Fibroblast of gingiva (primary cell): ENCODE data around the gene PRR20D.
"Not testable (repeated sequence)": the region's sequence is repeated elsewhere in the genome, so short reads cannot be mapped to it uniquely, and the experiment has no call there.

Experiments used
- DNase-seq: peaks from one replicate; pipeline ENCODE4 v3.0.0-alpha.2; 2011; ENCODE audit warnings: low read depth

Gene PRR20D

DNA sequence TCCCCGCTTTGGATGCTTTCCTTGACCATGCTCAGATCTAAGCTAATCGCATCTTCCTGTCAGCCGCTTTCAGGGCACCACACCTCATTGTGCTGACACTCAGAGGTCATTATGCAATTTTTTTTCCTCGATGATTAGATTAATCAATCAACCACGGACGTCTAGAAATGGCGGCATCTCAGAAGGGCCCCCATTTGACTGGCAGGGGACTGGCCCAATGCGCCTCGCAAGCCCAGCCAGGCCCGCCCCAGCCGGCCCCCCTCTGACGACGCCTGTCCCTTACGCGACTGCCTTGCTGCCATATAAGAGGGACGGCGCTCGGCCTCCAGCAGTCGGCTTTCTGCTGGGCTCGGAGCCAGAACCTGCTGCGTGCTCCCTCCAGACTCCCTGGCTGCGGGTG lies at the start of gene PRR20D:
Gene PRR20D, plus strand, starts transcription at position 301 of the 400 bp plus-strand sequence. CDS start 387 bp downstream, outside the sequence.
- DNase-seq, result not testable (repeated sequence)

DNA sequence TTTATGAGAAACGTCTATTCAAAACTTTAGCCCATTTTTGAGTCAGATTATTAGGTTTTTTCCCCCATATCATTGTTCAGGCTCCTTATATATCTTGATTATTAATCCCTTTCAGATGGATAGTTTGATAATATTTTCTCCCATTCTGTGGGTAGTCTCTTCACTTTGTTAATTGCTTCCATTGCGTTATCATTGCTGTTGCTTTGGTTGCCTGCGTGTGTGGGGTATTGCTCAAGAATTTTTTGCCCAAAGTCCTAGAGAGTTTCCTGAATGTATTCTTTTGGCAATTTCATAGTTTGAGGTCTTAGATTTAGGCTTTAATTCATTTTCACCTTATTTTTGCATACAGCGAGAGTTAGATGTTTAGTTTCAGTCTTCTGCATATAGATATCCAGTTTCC lies 45.5 kb upstream of the PRR20D start:
- DNase-seq, result no peak

DNA sequence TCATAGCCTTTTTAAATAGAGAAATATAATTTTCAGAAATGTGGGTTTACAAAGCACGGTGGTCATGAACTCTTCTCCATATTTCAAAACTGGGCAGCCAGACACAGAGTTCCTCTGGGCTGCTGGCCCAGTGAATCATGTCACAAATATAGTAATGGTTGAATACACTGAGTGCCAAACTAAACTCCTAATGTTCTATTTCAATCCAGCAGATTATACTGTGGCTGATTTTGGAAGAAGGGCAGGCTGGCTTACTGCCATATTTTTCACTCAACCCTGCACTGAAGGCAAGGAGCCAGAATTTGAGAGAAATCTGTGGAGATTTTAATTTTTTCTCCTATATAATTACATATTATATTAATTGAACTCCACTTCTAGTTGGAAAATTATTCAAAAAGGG lies 36.8 kb upstream of the PRR20D start:
- DNase-seq, result no peak

DNA sequence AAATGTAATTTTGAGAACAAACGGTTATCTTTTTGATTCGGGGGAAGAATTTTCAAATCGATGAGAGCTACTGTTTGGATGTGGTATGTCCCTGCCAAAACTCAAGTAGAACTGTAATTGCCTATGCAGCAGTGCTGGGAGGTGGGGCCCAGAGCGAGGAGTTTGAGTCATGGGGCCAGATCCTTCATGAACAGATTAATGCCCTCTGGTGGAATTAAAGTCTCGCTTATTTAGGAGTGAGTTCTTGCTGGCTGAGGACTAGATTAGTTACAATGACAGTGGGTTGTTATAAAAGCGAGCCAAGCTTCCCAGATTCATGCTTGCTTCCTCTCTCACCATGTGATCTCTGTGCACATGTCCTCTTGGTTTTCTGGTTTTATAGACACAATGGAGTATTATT lies 31.5 kb upstream of the PRR20D start:
- DNase-seq, result no peak

DNA sequence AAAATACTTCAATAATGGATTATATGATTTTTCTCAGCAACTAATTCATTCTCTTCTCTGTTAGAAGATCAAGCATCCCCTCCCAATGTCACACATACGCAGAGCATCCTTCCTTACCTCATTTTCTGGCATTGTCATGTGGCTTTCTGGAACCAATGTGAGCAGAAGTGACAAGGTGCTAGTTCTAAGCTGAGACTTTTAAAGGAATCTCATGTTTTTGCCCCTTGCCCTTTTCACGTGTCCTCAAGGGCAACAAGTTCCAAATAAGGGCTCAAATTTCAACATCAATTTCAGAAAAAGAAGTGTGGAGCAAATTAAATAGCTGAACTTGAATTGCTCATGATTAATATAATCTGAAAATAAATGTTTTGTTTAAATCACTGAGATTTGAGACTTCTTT lies 24.3 kb upstream of the PRR20D start:
- DNase-seq, result no peak

DNA sequence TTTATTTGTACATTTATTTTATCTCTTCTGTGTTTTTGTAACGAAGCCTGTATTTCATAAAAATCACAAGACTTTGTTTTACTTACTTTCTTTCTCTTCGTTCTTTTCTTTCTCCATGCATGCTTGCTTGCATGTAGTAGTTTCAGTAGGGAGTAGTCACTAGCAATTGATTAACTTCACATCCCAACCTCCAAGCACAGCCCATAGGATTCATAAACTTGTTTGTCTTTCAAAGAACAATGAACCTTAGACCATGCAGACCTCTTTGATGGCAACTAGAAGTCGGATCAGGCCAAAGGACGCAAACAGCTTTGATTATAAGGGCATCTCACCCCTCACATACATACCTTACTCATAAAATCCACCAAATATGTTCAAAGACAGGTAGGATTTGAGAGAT lies 22.8 kb upstream of the PRR20D start:
- no peak for DNase-seq

DNA sequence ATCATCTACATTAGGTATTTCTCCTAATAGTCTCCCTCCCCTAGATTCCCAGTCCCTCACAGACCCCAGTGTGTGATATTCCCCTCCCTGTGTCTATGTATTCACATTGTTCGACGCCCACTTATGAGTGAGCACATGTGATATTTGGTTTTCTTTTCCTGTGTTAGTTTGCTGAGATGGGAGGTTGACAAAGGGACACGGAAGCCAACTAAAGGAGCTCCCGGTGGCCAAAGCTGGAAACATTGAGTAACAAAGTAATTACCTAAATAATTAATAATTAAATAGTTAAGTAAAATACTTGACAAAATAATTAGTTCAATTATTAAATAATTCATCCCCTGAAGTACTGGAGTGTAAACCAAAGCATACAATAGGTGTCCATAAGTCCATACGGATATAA lies 21.4 kb upstream of the PRR20D start:
- DNase-seq, result no peak

DNA sequence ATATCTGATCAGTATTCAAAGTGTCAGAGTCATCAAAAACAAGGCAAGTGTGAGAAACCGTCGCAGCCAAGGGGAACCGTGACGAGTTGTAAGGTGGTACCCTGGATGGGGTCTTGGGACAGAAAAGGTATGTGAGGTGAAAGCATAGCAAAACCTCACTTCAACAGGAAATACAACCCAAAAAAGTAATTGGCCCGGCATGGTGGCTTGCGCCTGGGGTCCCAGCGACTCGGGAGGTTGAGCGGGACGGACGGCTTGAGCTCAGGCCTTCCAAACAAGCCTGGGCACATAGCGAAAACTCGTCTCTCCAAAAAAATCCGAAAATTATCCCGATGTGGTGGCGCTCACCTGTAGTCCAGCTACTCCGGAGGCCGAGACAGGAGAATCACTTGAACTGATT lies 20.7 kb upstream of the PRR20D start:
- not testable (repeated sequence) for DNase-seq

DNA sequence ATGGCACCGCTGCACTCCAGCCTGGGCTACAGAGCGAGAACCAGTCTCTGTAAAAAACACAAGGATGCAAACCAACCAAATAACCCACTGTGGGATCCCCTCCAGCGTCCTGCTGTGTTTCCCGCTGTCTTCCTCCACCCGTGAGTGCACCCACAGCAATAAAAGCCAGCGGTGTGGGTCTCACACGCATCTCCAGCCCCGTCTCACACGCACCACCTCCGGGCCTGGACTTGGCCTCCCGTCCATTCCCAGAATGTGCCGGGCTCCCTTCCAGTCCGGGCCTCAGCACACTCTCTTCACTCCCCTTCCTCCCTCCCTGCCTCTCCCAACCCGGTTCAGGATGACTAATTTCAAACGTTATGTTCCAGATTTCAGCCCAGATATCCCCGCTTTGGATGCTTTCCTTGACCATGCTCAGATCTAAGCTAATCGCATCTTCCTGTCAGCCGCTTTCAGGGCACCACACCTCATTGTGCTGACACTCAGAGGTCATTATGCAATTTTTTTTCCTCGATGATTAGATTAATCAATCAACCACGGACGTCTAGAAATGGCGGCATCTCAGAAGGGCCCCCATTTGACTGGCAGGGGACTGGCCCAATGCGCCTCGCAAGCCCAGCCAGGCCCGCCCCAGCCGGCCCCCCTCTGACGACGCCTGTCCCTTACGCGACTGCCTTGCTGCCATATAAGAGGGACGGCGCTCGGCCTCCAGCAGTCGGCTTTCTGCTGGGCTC lies 20.0 kb upstream of the PRR20D start, which contains the start of gene PRR20A:
Gene PRR20A, plus strand, starts transcription at position 684 of the 734 bp plus-strand sequence. CDS start 387 bp downstream, outside the sequence.
- DNase-seq, result not testable (repeated sequence)

DNA sequence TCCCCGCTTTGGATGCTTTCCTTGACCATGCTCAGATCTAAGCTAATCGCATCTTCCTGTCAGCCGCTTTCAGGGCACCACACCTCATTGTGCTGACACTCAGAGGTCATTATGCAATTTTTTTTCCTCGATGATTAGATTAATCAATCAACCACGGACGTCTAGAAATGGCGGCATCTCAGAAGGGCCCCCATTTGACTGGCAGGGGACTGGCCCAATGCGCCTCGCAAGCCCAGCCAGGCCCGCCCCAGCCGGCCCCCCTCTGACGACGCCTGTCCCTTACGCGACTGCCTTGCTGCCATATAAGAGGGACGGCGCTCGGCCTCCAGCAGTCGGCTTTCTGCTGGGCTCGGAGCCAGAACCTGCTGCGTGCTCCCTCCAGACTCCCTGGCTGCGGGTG lies 13.2 kb upstream of the PRR20D start, which contains the start of gene PRR20B:
Gene PRR20B, plus strand, starts transcription at position 301 of the 400 bp plus-strand sequence. CDS start 387 bp downstream, outside the sequence.
- not testable (repeated sequence) for DNase-seq

DNA sequence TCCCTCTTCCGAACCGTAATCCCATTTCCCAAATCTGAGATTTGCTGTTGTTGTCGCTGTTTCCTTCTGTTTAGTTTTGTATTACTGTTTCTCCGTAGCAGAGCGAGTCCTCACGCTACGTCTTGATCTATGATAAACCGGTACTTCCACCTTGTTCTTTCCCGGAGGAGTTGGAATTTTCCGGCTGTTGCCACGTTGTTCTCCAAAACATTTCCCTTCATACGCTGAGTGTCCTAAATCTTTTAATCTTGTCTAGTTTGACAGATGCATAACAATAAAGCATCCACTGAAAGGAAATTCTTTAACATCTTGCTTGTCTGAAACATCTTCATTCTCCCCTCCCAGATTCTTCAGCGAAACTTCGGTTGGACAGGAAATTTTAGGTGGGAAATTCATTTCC lies 12.3 kb upstream of the PRR20D start:
- DNase-seq, result not testable (repeated sequence)

DNA sequence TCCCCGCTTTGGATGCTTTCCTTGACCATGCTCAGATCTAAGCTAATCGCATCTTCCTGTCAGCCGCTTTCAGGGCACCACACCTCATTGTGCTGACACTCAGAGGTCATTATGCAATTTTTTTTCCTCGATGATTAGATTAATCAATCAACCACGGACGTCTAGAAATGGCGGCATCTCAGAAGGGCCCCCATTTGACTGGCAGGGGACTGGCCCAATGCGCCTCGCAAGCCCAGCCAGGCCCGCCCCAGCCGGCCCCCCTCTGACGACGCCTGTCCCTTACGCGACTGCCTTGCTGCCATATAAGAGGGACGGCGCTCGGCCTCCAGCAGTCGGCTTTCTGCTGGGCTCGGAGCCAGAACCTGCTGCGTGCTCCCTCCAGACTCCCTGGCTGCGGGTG lies 6.7 kb upstream of the PRR20D start, which contains the start of gene PRR20C:
Gene PRR20C, plus strand, starts transcription at position 301 of the 400 bp plus-strand sequence. CDS start 387 bp downstream, outside the sequence.
- DNase-seq, result not testable (repeated sequence)

DNA sequence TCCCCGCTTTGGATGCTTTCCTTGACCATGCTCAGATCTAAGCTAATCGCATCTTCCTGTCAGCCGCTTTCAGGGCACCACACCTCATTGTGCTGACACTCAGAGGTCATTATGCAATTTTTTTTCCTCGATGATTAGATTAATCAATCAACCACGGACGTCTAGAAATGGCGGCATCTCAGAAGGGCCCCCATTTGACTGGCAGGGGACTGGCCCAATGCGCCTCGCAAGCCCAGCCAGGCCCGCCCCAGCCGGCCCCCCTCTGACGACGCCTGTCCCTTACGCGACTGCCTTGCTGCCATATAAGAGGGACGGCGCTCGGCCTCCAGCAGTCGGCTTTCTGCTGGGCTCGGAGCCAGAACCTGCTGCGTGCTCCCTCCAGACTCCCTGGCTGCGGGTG lies 6.5 kb downstream of the PRR20D start, which contains the start of gene PRR20E:
Gene PRR20E, plus strand, starts transcription at position 301 of the 400 bp plus-strand sequence. CDS start 387 bp downstream, outside the sequence.
- not testable (repeated sequence) for DNase-seq

DNA sequence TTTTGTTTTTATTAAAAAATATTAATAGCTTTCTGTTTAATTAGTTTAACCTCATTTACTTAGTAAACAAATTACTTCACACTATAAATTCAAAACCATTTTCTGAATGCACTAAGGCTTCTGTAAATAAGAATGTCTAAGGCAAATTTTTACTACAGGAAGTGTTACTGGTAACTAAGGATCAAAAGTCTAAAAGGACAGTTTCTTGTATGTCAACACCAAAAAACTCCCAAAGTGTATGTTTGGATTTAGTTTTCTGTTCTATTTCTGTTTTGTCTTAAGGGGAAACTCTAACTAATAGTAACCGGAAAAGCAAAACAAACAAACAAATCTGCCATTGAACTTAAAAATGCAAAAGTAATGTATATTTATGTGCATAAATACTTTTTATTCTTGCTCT lies 31.2 kb downstream of the PRR20D start:
- DNase-seq, result no peak

DNA sequence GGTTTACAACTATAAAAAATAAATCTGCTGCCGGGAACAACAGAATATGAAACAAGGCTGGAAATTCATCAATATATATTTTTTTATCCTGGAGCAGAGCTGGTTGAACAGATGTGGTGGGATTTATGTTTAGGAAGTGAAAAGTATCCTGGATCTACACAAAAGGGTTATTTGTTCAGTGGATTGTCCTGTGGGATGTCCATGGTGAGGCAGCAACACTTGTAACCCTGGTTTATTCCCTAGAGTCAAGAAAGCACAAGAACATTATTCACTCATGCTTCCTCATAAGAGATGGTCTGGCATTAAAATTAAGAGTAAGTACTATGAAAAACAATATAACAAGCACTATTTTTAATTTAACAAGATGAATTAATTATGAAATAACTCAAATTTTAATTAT lies 52.6 kb downstream of the PRR20D start:
- no peak for DNase-seq
